HUES48 (cell line): Measurements from ENCODE around the gene SUSD6.

Experiments used
- H3K27ac ChIP-seq: one replicate; pipeline ENCODE4 v1.7.0; 2013; ENCODE audit warnings: low read depth, low read length, inconsistent platforms
- H3K27me3 ChIP-seq: 2 replicates; pipeline ENCODE4 v1.6.1; 2013; ENCODE audit warnings: mild to moderate bottlenecking, low read length; ENCODE audit not compliant: control insufficient read depth, insufficient read depth
- H3K36me3 ChIP-seq: 2 replicates; pipeline ENCODE4 v1.6.1; 2013; ENCODE audit warnings: low read length; ENCODE audit not compliant: control insufficient read depth, insufficient read depth
- H3K4me1 ChIP-seq: 2 replicates; pipeline ENCODE4 v1.6.1; 2013; ENCODE audit warnings: mild to moderate bottlenecking, low read length; ENCODE audit not compliant: control insufficient read depth, insufficient read depth
- H3K4me3 ChIP-seq: 2 replicates; pipeline ENCODE4 v1.5.1; 2013; ENCODE audit warnings: mild to moderate bottlenecking, low read depth, low read length
- H3K9ac ChIP-seq: 2 replicates; pipeline ENCODE4 v1.6.1; 2013; ENCODE audit warnings: mild to moderate bottlenecking, low read depth, low read length, moderate library complexity
- H3K9me3 ChIP-seq: 2 replicates; pipeline ENCODE4 v1.6.1; 2013; ENCODE audit warnings: low read length; ENCODE audit not compliant: control insufficient read depth, insufficient read depth

SUSD6 gene

DNA sequence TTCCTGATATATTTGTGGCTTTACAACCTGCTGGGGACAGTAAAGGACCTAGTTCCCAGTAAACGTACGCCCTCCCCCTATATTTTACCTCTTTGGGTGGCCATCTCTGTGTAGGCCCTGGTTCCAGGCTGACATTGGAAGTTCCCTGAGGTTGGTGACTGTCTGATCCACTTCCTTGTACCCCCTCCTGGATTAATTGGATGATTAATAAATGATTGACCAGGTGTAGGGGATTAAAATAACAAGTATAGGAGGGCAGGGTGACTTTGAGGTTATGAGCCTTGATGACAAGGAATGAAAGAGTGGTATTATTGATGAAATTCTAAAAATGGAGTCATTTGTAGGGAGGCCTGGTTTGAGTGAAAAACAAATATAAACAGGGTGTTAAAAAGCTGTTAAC, 9.6 kb downstream of the SUSD6 start:
- Histone ChIP-seq H3K9ac (no peak overlapping the region), H3K4me3 (no peak overlapping the region), H3K27me3 (no peaks in the 10 kb centered on the region), H3K27ac (no peak overlapping the region), H3K36me3 (no peaks in the 10 kb centered on the region), H3K4me1 (no peaks in the 10 kb centered on the region), H3K9me3 (no peaks in the 10 kb centered on the region)

DNA sequence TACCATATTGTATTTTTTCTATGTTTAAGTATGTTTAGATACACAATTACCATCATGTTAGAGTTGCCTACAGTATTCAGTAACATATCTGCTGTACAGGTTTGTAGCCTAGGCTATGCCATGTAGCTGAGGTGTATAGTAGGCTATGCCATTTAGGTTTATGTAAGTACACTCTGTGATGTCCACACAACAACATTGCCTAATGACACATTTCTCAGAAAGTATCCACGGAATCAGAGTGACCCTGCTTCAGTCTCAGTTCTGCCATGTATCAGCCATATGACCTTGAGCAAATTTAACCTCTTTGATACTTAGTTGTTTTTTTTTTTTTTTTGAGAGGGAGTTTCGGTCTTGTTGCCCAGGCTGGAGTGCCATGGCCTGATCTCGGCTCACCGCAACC, 12.7 kb downstream of the SUSD6 start:
- H3K4me1 ChIP-seq, result peaks cover under 1% of the 10 kb centered on the region; the same call in 1 of the 2 replicates
- no peak overlapping the region for H3K9ac ChIP-seq
- no peaks in the 10 kb centered on the region for H3K27me3 ChIP-seq
- H3K27ac ChIP-seq, result no peak overlapping the region
- no peak overlapping the region for H3K4me3 ChIP-seq
- H3K36me3 ChIP-seq, result no peaks in the 10 kb centered on the region
- no peaks in the 10 kb centered on the region for H3K9me3 ChIP-seq

DNA sequence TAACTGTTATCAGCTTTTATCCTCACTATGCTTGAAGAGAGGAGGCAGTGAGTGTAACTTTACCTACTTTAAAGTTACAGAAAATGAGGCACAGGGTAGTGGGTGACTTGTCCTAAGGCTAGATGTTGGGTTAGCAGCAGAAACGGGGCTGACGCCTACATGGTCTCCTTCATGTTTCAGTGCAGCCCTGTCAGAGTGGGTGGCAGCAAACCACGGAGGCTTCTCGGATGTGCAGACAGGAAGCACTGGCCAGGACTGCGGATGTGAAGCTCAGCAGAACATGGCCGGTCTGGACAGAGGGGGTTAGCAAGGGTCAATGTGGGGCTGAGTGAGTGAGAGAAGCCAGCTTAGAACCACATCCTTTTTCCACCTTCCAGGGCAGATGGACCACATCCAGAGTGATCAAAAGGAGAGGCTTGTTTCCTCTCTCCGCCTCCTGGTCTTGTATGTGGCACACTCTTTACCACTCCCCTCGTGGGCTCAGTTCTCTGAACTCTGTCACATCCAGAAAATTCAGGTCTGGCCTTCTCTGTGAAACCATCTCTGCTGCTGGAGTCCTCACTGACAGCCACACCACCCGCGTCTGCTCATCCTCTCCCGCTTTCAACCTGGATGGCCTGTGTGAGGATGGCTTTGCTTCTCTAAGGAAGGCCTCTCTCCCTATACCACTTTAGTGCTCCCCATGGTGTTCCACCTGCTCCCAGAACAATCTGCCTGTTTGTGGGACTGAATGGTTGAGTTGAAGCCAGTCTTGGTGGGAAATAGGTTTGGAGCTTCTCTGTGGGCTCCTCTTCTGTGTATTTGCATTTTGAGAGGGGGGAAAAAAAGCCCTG, 14.1 kb downstream of the SUSD6 start:
- Histone ChIP-seq H3K36me3 (no peaks in the 10 kb centered on the region), H3K27me3 (no peaks in the 10 kb centered on the region), H3K4me3 (no peak overlapping the region), H3K9me3 (no peaks in the 10 kb centered on the region), H3K4me1 (peaks cover 9% of the 10 kb centered on the region), H3K27ac (no peak overlapping the region), H3K9ac (no peak overlapping the region)

DNA sequence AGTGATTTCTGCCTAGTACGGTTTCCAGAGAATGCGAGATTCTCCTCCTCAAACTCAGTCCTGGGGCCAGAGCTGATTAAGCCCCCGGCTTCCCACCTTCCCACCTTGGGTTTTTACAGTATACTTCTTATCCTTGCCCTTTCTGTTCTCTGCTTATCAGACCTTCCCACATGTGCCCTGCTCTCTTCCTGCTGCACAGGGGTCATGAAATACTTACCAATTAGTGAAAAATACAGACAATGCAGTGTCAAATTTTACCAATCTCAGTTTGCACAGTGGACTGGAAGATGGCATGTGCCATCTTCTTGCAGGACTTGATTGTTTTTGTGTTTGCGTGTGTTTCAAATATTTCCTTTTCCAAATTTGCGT, 14.7 kb downstream of the SUSD6 start:
- no peak overlapping the region for H3K9ac ChIP-seq

DNA sequence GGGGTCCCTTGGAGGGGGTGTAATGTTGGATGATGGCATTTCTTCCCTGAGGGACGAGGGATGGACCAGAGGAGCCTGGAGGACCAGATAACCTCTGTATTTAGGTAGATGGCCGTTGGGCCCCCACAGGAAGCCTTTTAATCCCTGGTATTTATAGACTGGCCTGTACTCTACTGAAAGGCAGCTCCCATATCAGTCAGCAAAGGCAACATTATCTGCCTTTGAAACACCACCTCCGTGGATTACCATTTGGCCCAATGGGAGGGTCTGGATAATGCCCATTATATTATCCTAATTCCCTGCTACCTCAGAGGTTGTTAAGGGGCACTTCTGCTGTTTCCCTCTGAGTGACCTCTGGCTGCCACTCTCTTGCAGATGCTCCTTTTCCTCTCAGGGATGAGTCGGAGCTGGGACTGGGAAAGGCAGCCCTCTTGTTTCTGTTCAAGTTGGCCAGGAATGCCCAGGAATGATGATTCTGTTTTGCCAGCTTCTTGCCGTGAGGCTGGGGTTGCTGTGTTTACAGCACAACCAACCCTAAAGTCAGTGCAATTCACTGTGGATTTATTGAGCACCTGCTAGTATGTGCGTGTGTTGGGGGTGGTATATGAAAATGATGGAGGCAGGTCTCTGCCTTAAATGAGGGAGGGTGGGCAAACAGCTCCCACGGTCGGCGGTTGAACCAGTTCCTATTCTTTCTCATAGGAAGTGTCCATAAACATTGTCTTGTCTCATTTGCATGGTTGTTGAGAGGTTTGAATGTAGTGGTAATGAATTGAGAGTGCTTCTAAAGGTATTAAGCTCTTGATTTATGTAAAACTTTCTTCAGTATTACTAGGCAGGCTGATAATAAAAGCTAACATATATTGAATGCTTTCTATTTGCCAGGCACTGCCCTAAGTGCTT, 18.1 kb downstream of the SUSD6 start:
- Histone ChIP-seq H3K27ac (no peak overlapping the region), H3K9me3 (no peaks in the 10 kb centered on the region), H3K4me3 (no peak overlapping the region), H3K36me3 (no peaks in the 10 kb centered on the region), H3K27me3 (no peaks in the 10 kb centered on the region), H3K9ac (no peak overlapping the region), H3K4me1 (peaks cover 38% of the 10 kb centered on the region)

More for the DNA sequence above, 14.7 kb downstream of the SUSD6 start:
- Histone ChIP-seq H3K4me1 (peaks cover 9% of the 10 kb centered on the region), H3K27me3 (no peaks in the 10 kb centered on the region), H3K4me3 (no peak overlapping the region), H3K27ac (no peak overlapping the region), H3K9me3 (no peaks in the 10 kb centered on the region), H3K36me3 (no peaks in the 10 kb centered on the region)

DNA sequence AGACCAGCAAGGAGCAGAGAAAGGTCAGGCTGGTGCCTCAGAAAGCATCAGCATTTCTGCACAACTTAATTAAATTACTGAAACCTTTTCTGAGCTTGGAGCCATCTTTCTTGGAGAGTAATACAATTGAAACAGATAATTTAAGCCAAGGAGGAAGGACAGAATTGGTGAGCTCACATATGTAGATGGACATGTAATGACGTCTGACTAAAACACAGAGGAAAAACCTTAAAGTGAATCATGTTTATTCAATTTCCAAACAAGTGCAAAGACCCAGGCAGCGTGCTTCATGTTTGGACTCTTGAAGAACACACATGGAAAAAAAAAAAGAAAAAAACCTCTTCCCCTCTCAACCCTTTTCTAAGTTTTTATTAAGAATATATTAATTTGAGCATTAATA, 19.0 kb downstream of the SUSD6 start:
- Histone ChIP-seq H3K4me3 (no peak overlapping the region), H3K9me3 (no peaks in the 10 kb centered on the region), H3K27me3 (no peaks in the 10 kb centered on the region), H3K27ac (no peak overlapping the region), H3K36me3 (no peaks in the 10 kb centered on the region), H3K4me1 (peaks cover 38% of the 10 kb centered on the region), H3K9ac (no peak overlapping the region)

DNA sequence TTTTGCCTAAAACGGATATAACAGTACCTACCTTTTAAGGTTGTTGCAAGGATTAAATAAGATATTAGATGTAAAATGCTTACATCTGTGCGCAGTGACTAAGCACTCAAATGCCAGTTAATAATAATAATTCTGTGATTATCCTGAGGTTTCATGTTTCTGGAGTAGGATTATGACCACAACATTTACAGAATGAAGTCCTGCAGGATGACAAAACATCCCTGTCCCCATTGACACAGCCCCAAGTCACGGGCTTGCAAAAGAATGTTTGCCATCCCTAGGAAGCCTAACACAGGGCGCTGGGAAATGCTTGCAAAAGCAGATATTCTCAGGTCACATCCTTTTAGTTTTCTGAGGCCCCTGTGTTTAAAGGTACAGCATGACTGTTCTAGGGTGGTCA, 20.1 kb downstream of the SUSD6 start:
- Histone ChIP-seq H3K4me1 (peaks cover 46% of the 10 kb centered on the region), H3K27me3 (no peaks in the 10 kb centered on the region), H3K4me3 (no peak overlapping the region), H3K9ac (no peak overlapping the region), H3K36me3 (no peaks in the 10 kb centered on the region), H3K27ac (no peak overlapping the region), H3K9me3 (no peaks in the 10 kb centered on the region)

DNA sequence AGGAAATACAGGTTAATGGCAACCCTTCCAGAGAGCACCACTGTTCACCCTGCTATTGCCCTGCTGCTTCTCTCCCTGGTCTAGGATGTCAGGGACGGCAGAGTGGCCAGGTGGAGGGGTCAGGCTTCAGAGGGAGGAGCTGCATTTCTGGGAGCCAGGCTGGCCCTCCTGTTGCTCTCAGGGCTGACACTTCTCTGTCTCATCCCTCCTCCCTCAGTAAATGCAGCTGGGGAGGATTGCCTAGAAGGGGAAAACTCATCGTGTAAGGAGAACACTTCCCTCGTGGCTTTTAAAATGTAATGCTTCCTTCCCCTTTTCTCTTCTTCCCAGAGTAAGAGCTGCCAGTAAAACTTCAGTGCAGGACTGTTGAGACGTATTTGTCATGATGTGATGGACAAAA, 20.8 kb downstream of the SUSD6 start:
- H3K4me3 ChIP-seq, result no peak overlapping the region
- no peaks in the 10 kb centered on the region for H3K36me3 ChIP-seq
- no peak overlapping the region for H3K9ac ChIP-seq
- no peaks in the 10 kb centered on the region for H3K9me3 ChIP-seq
- peaks cover 49% of the 10 kb centered on the region for H3K4me1 ChIP-seq
- H3K27me3 ChIP-seq, result no peaks in the 10 kb centered on the region
- no peak overlapping the region for H3K27ac ChIP-seq

DNA sequence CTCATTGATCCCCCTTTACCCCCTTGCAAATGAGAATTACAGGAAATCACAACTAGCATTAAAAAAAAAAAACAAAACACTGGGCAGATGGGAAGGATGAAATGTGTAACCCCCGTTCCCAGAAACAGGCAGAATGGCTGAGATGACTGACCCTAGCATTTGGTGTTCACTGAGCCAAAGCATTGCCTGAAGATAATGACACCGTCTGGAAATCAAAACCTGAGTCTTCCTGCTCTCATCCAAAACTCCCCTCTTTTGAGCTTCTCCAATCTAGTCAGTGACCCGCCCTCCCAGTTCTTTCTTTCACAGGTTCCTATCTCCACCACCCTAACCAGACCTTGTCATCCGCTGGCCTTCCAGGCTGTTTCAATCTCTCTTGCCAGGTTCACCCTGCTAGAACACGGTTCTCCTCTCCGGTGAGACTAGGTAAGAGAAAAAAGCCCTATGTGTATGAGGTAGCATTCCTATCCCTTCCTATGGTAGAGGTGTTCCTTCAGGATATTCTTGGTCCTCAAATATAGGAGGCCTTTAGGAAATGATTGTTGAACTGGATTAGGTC, 21.3 kb downstream of the SUSD6 start:
- H3K27ac ChIP-seq, result no peak overlapping the region
- H3K36me3 ChIP-seq, result no peaks in the 10 kb centered on the region
- H3K9me3 ChIP-seq, result no peaks in the 10 kb centered on the region
- H3K27me3 ChIP-seq, result no peaks in the 10 kb centered on the region
- no peak overlapping the region for H3K9ac ChIP-seq
- H3K4me3 ChIP-seq, result no peak overlapping the region; the same call in 1 of the 2 replicates
- peaks cover 54% of the 10 kb centered on the region for H3K4me1 ChIP-seq

DNA sequence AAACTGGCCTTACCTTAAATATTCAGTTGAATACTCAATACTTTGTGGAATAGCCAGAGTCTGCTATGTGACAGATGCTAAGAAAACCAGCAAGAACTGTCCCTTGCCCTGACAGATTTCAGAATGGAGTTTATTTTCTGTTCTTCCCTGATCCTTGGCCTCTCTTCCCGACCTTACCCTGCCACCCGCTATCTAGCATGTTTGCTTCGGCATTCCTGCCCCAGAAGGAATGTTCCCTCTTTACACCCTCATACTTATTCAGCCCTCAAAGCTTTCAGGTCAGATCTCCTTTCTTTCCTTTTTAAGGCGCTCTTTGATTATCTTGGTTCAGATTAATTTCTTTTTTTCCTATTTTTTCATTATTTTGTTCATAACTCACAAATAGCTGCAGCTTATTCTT, 21.8 kb downstream of the SUSD6 start:
- no peak overlapping the region for H3K27ac ChIP-seq
- no peaks in the 10 kb centered on the region for H3K9me3 ChIP-seq
- no peak overlapping the region for H3K9ac ChIP-seq
- no peaks in the 10 kb centered on the region for H3K36me3 ChIP-seq
- H3K27me3 ChIP-seq, result no peaks in the 10 kb centered on the region
- peaks cover 60% of the 10 kb centered on the region for H3K4me1 ChIP-seq
- no peak overlapping the region; the same call in 1 of the 2 replicates for H3K4me3 ChIP-seq
